ENCODE results near the gene TMEM167A. TPM values are rescaled to one million over a fixed set of nuclear protein-coding genes. Genes with fewer than 3 reads are reported as not detected.

The TMEM167A gene
- total RNA-seq, 1 experiment from 2014 or later, result 139 TPM

- Histone ChIP-seq H4K8ac (replicated peaks; ENCODE audit: insufficient read length, low read depth, low read length) (no peak overlapping the region), H3K14ac (ENCODE audit: insufficient read depth, low read length) (no peak overlapping the region), H3K79me2 (ENCODE audit: insufficient read depth, low read length) (no peaks in the 10 kb centered on the region), H3K9me3 (ENCODE audit: control insufficient read depth, low read depth, low read length) (no peaks in the 10 kb centered on the region), H3K23me2 (ENCODE audit: insufficient read length, low read depth, low read length, poor library complexity, severe bottlenecking) (no peaks in the 10 kb centered on the region), H2AK5ac (ENCODE audit: insufficient read length, low read length) (no peak overlapping the region), H4K91ac (ENCODE audit: insufficient read length, low read depth, low read length) (no peak overlapping the region), H2BK5ac (ENCODE audit: insufficient read length, low read length) (no peak overlapping the region), H3K18ac (ENCODE audit: insufficient read length, low read depth, low read length) (no peak overlapping the region), H3K56ac (ENCODE audit: insufficient read length, low read depth, low read length) (no peak overlapping the region), H3K23ac (ENCODE audit: insufficient read length, low read depth, low read length) (no peak overlapping the region), H3K4me1 (ENCODE audit: insufficient read depth, low read length) (no peaks in the 10 kb centered on the region), H2BK12ac (ENCODE audit: insufficient read length, low read depth, low read length) (no peak overlapping the region), H3K9ac (ENCODE audit: extremely low read depth, insufficient read length, low read length) (no peak overlapping the region), H3K79me1 (ENCODE audit: insufficient read depth, low read depth, low read length, poor library complexity, severe bottlenecking) (no peaks in the 10 kb centered on the region), H4K20me1 (ENCODE audit: control insufficient read depth, insufficient read depth, insufficient read length) (no peaks in the 10 kb centered on the region), H3K27ac (ENCODE audit: insufficient read length, low read depth, low read length) (no peak overlapping the region), H2BK15ac (ENCODE audit: low read depth, low read length) (no peak overlapping the region), H3K4me2 (ENCODE audit: insufficient read depth, insufficient read length, low read length) (no peak overlapping the region), H3K4ac (ENCODE audit: low read depth, low read length) (no peak overlapping the region), H4K5ac (ENCODE audit: insufficient read length, low read depth, low read length) (no peak overlapping the region), H2BK20ac (ENCODE audit: low read depth, low read length, poor library complexity, severe bottlenecking) (no peak overlapping the region), H2AFZ (ENCODE audit: low read length) (no peak overlapping the region), H2BK120ac (ENCODE audit: low read depth, low read length, poor library complexity, severe bottlenecking) (no peak overlapping the region), H3K27me3 (ENCODE audit: insufficient read depth, low read length) (no peaks in the 10 kb centered on the region), H3T11ph (ENCODE audit: low read length) (no peak overlapping the region)
- Mint-ChIP-seq H3K36me3 (ENCODE audit: insufficient read depth in 1 of 3, low read depth in 3 of 3) (peaks cover 23 to 44% (median 29%) of the 10 kb centered on the region in 3 experiments), H3K27ac (no peak overlapping the region), H3K27me3 (ENCODE audit: low read depth) (no peaks in the 10 kb centered on the region), H3K4me1 (no peaks in the 10 kb centered on the region), H3K4me3 (no peak overlapping the region), H3K9me3 (peaks cover 29 to 41% of the 10 kb centered on the region in 2 experiments)
- DNase-seq, result no peak
- no peak for TF ChIP-seq CTCF (conservative IDR thresholded peaks at IDR 0.05)
- no CpG with 5 or more reads among the region's 3 CpGs for WGBS (ENCODE audit: extremely low coverage, insufficient read length, low lambda C conversion rate)
Measured at GRCh38 chr5:83090169-83090568, 13.0 kb upstream of the TMEM167A start.
